Stimulated activated CD4-positive, alpha-beta T cell treated with anti-CD3 and anti-CD28 coated beads, Interleukin-15, amount 100 ng/mL, for 48 hours (primary cell): Measurements from ENCODE around the gene KIRREL3.

Experiments
- DNase-seq, 2 donors: peaks; one replicate each; pipeline ENCODE4 v3.0.0-alpha.2; 2020; ENCODE audit warnings: low read depth in 2 of 2

The KIRREL3 gene

DNA sequence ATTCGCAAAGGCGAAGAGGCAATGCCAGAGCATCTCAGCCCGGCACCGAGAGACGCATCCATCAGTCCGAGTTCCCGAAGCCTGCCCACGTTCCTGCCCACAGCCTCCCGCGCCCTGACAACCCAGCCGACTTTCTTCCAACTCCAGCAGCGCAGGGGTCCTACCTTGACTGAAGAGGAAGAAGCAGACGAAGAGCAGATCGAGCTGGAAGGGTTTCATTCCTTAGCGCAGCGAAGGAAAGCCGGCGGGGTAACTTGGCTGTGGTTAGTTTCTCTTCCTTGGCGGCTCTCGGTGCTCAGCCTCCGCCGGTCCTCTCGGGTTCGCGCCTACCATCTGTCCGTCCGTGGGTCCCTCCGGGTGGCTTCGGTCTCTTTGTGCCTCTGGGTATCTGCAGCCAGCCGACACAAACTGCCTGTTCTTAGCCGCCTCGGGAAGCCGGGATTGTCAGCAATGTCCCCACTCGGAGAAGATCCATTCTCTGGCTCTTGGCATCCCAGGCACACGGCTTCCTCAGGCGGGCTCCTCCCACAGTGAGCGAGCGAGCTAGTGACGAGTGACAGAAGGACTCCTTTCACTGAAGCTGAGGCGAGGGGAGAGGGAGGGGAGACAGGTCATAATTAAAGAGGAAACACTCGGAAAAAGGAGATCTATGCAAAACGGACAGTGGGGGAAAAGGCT lies at the start of gene KIRREL3:
KIRREL3 (minus strand) TSS at position 480 of the 678 bp plus-strand sequence.
- DNase-seq, result no peak

DNA sequence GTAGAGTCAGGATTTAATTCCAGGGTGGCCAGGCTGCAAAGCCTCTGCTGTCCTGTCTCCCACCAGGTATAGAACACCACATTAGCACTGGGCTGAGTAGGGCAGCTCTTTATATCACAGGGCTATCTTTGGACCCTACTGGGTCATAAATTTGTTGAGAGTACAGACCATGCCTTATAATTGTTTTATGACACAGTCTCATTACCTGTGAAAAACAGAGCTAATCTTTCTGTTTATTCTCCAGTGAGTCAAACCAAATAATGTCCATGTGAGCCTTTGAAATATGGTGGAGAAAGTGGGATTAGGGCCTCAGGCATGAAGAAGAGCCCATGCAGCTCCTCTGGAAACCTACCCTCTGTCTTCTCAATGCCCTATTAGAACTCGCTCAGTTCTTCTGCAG lies 49.6 kb upstream of the KIRREL3 start:
- DNase-seq, result no peak

DNA sequence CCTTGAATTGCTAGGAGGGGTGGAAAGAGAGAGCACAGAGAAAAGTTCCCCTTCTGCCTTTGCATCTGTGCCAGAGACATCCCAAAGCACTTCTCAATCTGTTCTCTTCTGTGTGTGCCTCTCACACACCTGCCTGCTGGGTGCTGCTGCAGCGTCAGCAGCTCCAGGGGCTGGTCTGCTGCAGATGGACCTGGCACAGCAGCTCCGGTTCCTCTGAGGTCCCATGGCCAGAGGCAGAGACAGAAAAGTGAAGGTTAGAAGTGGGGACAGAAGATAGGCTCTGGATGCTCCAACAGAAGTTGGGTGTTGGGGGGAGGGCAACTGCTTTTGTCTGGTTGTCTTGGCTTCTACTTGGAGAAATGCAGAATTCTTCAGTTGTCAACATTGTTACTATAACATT lies 48.9 kb upstream of the KIRREL3 start:
- DNase-seq, result no peak

DNA sequence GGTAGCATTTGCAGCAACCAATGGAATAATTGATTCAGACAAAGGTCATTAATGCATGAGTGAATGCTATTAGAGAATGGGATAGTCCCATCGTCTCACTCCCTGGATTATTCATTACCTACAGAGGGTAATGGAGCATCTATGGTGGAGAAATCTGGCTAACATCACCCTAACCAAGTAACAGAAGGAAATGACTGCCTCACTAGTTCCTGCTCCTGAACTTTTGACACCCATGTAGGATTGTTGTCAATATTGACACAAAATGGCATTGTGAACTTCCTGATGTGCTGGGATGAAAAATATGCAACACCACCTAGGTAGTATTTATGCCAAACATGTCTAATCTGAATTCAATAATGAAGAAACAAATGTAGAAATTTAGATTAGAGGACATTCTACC lies 44.0 kb upstream of the KIRREL3 start:
- DNase-seq, result no peak

DNA sequence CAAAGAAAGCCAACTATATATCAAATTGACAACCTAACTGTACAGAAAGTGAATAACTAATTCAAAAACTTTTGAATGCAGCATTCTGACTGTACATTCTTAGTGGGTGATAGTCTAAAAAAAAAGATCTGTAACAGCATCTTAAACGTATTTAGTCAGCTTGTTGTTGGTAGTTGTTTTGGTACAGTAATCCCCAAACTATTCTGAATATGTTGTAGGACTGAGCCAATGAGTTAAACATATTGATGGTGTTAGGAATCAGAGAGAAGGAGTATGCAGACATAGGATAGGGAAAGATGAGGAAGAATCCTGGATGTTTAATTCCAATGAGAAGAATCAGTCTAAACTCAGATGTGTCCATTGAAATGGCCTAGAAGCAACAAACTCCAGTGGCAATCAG lies 41.9 kb upstream of the KIRREL3 start:
- no peak for DNase-seq

DNA sequence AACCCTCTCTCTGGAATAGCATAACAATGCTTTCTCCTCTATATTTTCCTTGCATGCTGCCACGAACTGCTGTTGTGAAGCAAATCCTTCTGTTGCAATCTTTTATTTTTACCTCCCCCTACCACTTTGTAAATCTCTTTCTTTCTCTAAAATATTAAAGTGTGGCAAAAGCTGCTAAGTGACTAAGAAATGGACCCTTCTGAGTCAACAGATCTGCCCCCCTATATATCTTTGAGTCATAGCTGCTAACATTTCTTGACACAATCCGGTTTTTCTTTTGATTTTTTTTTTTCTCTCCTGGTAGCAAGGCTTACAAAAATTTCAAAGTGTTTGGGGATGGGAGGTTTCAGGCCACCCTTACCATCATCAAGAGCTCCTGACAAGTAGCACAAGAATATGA lies 39.0 kb upstream of the KIRREL3 start:
- DNase-seq, result no peak

DNA sequence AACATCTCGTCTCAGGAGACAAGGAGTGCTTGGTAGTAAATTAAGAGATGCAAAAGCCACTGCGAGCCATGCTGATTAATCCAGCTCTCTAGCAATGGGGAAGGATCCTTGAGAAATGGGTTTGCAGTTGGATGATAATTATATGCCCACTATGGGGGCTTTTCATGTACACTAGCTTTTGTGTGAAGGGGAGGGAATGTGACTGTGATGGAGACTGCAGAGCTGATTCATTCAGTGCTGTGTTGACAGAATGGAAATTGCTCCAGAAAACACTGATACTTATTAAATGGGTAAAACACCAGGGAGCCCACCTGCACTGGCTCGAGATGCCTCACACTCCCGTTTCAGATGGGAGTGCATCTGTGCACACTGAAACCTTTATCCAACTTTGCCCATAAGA lies 37.0 kb upstream of the KIRREL3 start:
- no peak for DNase-seq

DNA sequence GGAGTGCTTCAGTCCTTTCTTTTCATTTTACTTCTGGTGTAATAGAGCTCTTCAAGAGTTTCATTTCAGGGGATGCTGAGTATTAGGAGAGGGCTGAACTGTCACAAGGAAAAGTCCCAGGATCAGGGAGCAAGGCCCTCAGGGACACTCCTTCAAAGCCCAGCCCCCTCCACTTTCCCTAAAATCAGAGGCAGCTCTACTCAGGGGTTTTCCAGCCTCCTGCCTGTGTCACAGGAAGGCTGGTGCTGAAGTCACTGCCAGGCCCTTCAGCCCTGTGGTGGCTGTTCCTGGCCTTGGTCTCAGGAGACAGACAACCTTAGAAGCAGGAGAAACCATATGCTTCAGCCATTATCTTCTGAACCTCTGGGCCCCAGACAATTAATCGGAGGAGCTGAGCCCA lies 36.4 kb upstream of the KIRREL3 start:
- DNase-seq, result no peak

DNA sequence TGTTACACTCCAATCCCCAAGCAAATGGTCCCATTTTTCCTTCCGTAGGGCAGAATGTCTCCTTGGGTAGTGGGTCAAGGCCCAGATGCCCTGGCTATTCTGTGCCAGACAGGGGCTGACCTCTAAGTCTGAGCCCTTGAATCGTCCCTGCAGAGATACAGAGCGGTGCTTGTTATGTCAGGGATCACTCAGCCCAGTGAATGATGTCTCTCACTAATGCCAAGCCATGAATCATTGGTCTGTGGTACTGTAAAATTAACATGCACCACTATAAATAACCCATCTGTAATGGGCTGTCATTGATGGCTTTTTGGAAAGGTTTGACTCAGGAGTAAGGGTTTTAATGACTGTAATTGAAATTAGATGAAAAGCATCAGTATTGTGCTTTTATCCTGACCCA lies 35.3 kb upstream of the KIRREL3 start:
- DNase-seq, result no peak

DNA sequence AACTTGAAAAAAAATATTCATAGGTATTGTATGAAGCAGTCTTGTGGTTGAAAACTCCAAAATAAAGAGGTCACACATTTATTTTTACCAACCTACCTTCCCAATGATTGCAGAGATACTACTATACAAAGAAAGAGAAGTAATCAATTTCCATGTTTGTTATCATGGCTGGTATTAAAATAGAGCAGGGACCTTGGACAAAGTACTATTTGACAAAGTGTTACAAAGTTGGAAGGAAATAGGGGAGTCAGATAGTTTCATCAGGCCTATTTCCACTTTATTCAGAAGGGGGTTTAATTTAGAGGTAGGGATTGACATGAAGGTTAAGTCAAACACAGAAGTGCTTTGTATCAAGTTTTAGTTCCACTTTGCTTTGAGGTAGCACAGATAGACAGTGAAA lies 34.4 kb upstream of the KIRREL3 start:
- DNase-seq, result no peak

DNA sequence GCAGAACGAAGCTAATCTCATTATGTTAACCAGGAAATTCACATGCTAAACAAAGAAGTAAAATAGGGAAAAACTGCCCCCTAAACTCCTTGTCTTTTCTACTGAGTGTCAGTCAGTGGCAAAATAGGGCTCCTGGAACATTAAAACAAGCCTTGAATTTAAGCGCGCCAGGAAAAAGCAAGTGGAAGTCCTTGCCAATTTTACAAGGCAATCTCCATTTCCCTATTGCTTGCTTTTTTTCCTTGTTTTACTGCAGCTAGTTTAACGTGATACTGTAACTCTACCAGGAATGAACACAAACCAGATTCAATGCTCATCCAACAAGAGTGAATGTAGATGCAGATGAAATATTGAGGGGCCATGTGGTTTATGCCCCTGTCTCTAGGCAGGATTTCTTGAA lies 28.1 kb upstream of the KIRREL3 start:
- DNase-seq, result no peak

DNA sequence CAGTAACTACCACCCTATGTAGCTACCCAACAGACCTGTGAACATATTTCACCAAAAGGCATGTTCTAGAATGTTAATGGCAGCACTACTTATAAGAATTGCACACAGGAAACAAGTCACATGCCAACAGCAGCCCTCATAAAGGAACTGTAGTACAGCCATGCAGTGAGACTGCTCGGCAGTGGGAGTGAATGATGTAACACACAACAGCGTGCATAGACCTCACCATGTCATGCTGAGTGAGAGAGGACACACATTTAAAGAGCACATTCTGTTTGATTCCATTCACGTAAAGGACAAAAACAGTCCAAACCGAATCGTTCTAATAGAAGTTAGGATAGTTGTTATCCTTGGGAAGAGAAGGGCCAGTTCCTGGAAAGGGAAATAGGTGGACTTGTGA lies 27.2 kb upstream of the KIRREL3 start:
- no peak for DNase-seq

DNA sequence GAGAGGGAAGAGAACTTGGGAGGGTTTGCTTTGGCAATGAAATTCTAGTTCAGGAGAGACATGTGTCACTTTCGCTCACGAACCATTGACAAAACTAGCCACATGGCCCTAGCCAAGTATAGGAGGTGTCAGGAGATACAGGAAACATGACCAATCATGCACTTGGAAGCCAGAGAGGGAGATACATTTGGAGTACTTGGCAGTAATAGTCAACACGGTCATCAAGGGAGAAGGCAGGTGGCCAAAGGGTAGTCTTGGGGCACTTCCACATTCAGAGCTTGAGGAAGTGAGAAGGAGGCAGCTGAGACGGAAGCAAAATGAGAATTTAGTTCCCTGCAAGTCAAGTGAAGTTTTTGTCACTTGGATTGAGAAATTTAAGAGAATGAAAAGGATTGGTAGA lies 26.4 kb upstream of the KIRREL3 start:
- no peak for DNase-seq

DNA sequence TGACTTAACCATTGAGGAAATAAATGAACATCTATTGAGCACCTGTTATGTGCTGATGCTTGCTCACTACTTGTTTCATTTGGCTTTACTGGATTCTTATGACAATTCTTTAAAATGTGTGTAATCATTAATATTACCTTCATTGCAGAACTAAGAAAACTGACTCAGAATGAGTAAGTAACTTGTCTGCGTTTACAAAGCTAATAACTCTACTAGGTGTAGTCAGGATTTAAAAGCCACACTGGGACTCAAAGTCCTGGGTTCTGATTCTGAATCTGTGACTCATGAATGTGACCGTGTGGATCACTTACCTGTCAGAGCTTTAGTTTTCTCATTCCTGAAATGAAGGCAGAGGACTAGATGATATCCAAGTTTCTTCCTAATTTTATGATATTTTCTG lies 23.4 kb upstream of the KIRREL3 start:
- no peak for DNase-seq

DNA sequence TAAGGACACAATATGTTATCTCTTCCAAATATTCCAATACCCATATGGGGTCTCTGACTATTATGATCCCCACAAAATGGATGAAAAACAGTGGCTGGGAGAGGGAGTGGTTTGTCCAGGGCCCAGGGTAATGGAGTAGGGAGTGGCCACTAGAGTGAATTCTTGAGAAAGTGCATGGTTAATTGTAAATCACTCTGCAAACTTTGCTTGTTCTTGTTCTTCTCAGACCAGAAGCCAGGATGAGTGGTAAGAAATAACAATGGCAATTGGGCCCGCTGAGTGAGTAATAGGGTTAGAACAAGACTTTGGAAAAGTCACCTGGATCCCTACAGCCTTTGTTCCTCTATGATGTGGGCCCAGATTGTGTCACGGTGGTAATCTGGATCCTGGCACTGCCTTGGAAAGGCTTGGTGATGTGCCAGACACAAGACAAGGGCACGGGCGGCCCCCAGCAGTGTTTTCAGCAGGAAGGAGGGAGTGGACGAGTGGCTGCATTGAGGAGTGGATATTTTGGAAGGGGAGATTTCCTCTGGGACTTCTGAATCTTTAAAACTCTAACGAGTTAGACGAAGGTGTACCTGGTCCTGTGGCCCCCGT lies 18.2 kb upstream of the KIRREL3 start:
- no peak for DNase-seq

DNA sequence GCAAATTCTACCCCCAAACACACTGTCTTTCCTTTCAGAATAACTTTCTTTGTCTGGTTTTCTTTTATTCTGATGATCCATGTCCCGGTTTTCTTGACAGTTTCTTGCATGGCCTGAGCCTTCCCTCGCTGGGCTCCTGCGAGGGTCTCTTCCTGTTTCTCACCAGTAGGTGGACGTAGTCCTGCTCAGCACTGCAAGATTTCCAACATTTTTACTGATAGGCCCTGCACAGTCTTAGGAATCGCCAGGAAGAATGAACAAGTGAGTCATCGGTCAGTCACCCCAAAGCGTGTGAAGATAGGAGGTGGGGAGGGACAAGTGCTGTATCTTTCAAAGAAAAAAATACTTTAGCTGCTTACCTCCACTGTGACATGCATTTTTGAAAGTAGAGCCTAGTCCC lies 16.9 kb upstream of the KIRREL3 start:
- DNase-seq, result no peak

DNA sequence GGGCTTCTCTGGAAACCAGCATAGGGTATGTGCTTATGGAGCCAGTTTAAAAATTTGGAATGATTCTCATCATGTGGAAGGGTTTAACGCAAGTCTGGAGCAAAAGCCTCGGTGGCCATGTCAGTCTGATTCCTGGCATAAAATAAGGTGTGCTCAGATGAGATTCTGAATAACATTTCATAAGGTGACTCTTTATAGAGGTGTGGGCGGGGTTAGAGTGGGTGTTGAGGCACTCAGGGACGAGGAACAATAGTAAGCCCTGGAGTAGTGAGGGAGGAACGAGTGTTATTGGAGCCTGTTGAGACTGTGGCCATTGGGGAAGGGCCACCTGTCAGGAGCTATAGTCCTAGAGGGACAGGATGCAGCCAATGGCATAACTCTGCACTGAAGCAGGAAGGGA lies 13.0 kb upstream of the KIRREL3 start:
- DNase-seq, result no peak

DNA sequence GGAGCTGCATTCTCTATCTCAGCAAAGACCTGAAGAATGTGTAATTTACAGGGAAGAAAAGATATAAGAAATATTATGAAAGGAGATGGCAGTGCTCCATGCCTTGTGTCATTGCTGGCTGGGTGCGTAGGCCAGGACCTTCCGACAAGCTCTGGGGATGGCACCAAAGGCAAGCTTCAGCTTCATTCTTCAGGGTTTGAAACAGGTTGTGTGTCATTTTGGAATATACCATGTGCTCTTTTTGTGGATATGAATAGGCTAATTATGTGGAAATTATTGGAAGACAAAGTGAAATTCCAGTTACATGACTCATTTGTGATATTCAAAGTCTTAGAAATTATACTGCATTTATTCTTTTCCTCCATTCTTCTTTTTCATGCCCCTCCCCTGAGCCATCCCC lies 5.7 kb upstream of the KIRREL3 start:
- no peak for DNase-seq

DNA sequence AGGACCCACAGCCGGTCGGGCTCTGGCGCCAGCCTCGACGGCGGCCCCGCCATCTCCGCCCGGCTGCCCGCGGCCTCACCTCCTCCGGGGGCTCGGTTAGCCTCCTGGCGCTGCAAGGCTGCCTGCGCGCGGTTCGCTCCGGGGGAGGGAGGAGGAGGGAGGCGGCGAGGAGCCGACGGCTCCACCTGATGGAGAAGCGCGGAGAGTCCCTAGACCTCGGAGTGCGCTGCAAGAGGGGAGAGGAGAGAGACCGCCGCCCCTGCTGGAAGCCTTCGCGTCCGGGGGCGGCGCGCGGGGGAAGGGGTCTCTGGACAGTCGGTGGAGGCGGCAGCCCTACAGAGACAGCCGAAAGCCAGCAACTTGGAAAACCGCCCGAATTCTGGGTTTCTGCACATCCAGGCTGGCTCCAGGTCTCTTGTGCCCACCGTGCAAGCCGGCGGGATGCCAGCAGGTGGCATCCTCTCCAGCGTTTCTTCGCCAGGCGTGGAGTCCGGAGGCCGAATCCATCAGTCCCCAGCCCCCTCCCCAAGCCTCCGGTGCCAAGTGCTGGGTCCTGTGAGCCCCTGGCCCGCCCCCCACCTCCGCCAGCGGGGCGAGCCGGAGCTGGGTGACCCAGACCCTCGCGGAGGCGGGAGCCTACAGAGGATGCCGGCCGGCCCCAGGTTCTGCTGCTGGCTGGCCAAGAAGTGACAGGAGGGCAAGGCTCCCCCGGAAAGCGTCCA lies 2.9 kb upstream of the KIRREL3 start:
- no peak for DNase-seq

DNA sequence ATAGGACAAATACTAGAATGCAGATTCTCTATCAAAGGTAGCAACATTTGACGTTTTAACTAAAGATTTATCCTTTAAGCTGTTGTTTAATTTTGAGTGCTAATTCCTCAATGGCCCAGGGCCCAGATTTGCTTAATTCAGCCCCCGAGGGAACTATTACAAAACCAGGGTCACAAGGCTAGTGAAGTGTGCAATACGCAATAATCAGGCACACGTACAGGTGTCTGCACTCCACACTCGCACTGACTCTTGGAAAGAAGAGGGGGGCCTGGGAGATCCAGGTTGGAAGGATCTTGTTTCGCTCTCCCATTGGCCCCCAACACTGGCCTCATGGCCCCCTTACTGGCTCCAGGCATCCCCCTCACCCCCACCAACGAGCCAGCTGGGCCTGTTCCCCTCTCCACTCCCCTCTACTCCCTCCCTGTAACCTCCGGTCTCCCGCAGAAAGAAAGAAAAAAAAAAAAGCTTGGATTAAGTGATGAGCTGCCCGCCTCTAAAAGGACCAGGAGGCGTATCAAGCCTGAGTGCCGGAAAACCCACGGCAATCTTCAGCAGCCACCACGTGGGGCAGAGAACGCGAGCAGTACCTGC lies 2.2 kb upstream of the KIRREL3 start:
- no peak for DNase-seq

DNA sequence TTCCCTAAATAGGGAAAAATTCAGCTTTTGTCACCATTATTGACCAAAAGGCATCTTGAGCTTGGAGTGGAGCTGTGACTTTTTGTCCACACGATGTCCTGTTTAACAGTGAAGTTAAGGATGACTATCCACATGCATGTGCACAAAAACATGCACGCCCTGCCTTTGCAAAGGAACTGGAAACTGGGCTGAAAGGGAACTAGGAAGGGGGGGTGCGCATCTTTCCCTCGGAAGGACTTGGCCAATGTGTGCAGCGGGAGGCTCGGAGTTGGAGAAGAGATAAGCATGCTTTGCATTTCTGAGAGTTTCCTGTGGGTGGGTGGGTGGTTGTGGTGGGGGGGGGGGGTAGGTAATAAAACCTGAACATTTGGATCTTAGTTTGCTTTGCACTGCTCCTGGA lies 411 bp upstream of the KIRREL3 start:
- DNase-seq, result no peak

DNA sequence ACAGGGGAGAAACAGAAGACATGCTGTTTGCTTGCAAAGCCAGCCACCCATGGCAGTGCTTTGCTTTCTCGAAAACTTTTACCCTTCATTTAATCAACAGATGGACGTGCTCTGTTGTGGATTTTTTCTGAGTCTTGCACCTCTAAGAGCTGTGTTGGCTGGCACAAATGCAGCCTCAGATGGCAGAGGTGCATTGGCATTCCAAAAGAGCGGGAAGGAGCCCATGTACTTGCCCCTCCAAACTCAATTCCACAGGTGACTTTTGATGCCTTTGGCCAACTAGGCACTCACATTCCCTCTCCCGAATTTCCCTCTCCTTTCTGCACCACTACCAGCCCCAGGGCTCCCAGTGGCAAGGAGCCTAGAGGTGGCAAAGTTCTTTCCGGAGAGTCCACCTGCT lies 1.2 kb downstream of the KIRREL3 start:
- DNase-seq, result no peak

DNA sequence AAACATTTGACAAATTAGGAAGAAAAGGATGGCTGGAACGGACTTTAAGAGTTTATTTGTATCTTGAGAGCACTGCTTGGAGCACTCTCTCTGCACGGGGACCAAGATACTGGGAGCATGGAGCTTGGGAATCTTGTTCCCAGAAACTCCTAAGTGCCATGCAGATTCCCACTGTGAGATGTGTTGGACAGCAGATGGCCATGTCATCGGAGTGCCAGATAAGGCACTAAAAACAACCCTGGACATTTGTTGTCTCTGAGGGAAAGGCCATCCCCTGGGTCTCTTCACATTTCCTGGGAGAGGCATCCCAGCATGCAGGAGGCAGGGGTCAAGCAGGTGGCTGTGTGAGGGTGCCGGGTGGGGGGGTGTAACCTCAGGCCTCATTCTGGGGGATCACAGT lies 2.9 kb downstream of the KIRREL3 start:
- no peak for DNase-seq
